NCI-H446 (cell line): ENCODE results near the gene FHIT.
"Not testable (repeated sequence)": the region's sequence is repeated elsewhere in the genome, so short reads cannot be mapped to it uniquely, and the experiment has no call there.

ENCODE experiments used
- DNase-seq, 2 experiments: peaks; one replicate each; lab custom pipeline; 2025; lab: John Stamatoyannopoulos, UW

FHIT gene

DNA sequence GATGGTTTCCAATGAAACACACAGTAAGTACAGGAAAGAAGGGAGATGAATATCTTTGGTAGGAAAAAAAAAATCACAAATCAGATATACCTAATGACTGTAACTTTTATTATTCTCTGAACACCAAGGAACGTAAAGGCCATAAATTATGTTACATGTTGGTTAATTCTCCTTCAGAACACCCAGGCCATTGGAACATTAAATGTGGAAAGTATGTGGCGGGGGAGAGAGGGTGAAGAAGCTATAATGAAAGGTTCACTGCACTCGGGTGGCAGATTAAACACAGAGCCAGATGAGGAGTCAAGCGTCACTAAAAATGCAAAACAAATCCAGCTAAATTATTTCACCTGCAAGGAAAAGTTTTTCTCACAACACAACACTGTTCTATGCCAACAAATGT, 193.8 kb downstream of the FHIT start:
- DNase-seq, result no peak

GRCh38 chr3:61055447-61055846, 195.8 kb downstream of the FHIT start:
- DNase-seq, result no peak

GRCh38 chr3:61053781-61054496, 197.3 kb downstream of the FHIT start:
- DNase-seq, result no peak

- DNase-seq, result no peak
Measured at GRCh38 chr3:61052851-61053250, 198.4 kb downstream of the FHIT start.

DNA sequence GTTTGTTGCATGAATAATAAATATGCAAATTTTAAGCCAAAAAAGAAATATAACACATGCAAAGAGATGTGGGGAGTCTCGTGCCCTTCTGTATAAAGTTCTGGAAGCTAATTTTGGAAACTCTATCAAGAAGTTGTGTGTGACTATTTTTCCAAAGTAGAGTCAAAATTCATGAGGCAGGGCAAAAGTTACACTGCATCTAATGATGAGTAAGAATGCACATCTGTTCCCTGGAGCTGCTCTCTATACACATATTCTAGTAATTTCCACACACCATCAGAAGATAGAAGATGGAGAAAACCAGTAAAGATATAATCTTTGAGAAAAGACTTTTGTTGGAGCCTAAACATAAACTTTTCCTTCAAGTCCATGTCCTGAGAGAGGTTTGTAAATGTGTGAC, 199.6 kb downstream of the FHIT start:
- DNase-seq, result no peak

DNA sequence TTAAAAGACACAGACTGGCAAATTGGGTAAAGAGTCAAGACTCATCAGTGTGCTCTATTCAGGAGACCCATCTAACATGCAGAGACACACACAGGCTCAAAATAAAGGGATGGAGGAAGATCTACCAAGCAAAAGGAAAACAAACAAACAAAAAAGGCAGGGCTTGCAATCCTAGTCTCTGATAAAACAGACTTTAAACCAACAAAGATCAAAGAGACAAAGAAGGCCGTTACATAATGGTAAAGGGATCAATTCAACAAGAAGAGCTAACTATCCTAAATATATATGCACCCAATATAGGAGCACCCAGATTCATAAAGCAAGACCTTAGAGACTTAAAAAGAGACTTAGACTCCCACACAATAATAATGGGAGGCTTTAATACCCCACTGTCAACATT, 206.1 kb downstream of the FHIT start:
- not testable (repeated sequence) for DNase-seq

- no peak for DNase-seq
Measured at GRCh38 chr3:61043156-61043555, 208.1 kb downstream of the FHIT start.

- no peak for DNase-seq
Measured at GRCh38 chr3:61040618-61041017, 210.6 kb downstream of the FHIT start.

DNA sequence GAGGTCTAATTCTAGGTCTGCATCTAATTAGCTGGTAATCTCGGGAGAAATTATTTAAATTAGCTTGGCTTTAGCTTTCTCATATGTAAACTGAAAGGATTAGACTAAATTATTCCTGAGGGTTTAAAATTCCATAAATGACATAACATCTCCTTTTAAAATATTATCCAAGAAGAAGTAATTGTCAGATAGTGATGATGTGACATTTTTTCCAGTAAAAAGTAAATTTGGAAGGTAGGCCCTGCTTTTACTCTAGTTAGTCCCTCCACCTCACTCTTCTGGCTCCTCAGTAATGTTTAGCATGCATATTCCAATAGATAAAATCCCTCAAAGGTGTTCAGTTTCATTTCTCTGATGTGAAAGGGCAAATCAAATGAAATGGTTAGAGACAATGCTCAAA, 215.7 kb downstream of the FHIT start:
- DNase-seq, result no peak

DNA sequence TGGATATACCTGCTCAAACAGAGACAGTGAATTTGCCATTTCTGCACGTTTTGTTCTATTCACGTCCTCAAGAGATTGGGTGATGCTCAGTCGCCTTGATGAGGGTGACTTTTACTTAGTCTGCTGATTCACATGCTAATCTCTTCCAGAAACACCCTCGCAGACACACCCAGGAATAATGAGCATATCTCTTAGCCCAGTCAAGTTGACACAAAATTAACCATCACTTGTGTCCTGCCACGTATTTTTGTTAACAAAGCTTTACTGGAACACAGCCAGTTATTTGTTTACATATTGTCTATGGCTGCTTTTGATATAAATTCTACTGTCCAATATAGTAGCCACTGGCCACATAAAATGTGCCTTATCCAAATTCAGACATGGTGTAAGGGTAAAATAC, 218.3 kb downstream of the FHIT start:
- DNase-seq, result no peak

DNA sequence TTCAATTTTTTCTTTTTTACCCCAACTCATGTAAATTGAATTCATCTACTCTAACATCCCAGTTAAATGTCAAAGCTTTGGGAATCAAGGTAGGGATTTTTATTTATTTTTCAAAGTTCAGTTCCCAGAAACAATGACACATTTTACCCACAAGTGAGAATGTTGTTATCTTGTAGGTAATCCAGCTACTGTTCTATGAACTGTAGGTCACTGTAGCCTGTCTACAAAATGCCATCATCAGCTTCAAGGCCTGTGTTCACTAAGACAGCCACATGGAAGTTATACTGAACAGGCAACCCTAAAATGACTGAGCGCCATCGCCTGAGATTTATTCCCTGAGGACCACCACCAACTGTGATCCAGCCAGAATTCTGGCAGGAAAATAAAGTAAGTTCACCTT, 219.7 kb downstream of the FHIT start:
- DNase-seq, result no peak

GRCh38 chr3:61030469-61031035, 220.7 kb downstream of the FHIT start:
- no peak for DNase-seq

DNA sequence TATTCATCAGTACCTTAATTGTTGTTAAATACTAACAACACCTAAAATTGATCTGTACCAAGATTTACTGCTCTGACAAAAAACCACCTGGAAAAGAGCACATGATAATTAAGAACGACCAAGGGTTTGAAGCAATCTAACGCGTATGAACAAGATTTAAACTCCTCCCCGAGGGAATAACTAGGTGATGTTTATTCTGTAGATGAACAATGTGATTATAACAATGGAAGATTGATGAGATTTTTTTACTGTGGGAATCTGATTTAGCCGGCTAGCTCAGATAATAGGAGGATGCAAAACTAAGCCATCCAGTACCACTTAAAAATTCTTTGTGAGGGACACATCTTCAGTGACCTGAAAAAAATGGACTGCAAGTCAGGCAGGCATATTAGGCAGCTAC, 222.1 kb downstream of the FHIT start:
- DNase-seq, result no peak

- DNase-seq, result no peak
Measured at GRCh38 chr3:61018807-61019206, 232.4 kb downstream of the FHIT start.

- not testable (repeated sequence) for DNase-seq
Measured at GRCh38 chr3:61017028-61017427, 234.2 kb downstream of the FHIT start.

DNA sequence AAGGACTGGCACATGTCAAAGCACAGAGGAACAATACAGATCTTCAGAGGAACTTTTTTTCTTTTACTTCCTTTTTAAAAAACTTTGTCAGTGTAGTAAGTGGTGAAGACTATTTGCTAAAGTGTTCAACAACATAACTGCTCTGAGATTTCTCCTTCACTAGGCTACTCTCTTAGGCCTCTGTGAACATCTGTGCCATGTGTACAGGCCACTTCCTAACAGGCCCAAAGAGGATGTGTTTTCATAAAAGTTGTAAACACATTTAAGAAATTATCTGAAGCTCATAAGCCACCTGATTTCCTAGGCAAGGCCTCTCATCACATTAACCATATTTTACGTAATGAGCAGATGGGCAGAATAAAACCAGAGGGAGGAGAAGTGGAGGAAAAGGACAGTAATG, 235.4 kb downstream of the FHIT start:
- no peak for DNase-seq

DNA sequence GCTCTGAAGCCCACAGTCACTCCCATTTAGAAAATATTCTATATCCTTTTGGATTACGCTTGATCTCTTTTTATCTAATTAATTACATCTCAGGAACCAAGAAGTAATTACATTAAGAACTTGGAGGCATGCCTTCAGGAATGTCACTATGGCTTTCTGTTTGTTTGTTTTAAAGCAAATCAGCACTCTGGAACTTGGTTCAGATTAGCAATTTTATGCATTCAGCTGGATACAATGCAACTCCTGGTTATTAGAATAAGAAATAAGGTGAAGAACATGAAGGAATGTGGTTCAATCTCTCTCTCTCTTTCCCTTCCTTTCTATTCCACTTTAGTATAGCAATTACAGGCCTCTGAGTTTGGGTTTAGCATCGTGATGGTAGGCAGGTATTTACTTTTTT, 235.8 kb downstream of the FHIT start:
- no peak for DNase-seq

GRCh38 chr3:61008998-61009380, 242.3 kb downstream of the FHIT start:
- no peak for DNase-seq

- no peak for DNase-seq
Measured at GRCh38 chr3:61008153-61008997, 242.9 kb downstream of the FHIT start.

GRCh38 chr3:61005591-61005990, 245.7 kb downstream of the FHIT start:
- DNase-seq, result no peak

GRCh38 chr3:60998858-60999257, 252.4 kb downstream of the FHIT start:
- no peak for DNase-seq

- DNase-seq, result no peak
Measured at GRCh38 chr3:60992395-60992794, 258.9 kb downstream of the FHIT start.

GRCh38 chr3:60990442-60990730, 260.9 kb downstream of the FHIT start:
- DNase-seq, result no peak
